Activated CD4-positive, alpha-beta memory T cell treated with anti-CD3 and anti-CD28 coated beads, Interleukin-2, amount 10 ng/mL, durations not matched to agents 7 days and 5 days (primary cell): ENCODE measurements around the gene IFNAR1. TPM values are rescaled to one million over a fixed set of nuclear protein-coding genes. Genes with fewer than 3 reads are reported as not detected.

ENCODE experiments used
- CTCF ChIA-PET: fragments of 350-600 bp; sonication (Branson Sonifier 250); formaldehyde crosslinking; loops from one replicate; lab custom pipeline; 2021; ENCODE audit warnings: antibody characterized with exemption, inconsistent platforms; lab: Charles Lee
- POLR2A ChIA-PET: fragments of 350-600 bp; sonication (Branson Sonifier 250); formaldehyde crosslinking; loops from one replicate; lab custom pipeline; 2021; ENCODE audit warnings: antibody characterized with exemption; lab: Charles Lee
- DNase-seq: peaks from one replicate; pipeline ENCODE4 v3.0.0-alpha.2; 2020
- H3K27ac Mint-ChIP-seq: one replicate; pipeline ENCODE4 v1.8.0; 2021; ENCODE audit warnings: mild to moderate bottlenecking, mixed read lengths
- H3K27me3 Mint-ChIP-seq: one replicate; pipeline ENCODE4 v1.8.0; 2021; ENCODE audit warnings: mixed read lengths
- H3K36me3 Mint-ChIP-seq: one replicate; pipeline ENCODE4 v1.8.0; 2021; ENCODE audit warnings: low read depth, mixed read lengths
- H3K4me1 Mint-ChIP-seq: one replicate; pipeline ENCODE4 v1.8.0; 2021; ENCODE audit warnings: mixed read lengths
- H3K4me3 Mint-ChIP-seq: one replicate; pipeline ENCODE4 v1.8.0; 2021; ENCODE audit warnings: mild to moderate bottlenecking, mixed read lengths
- H3K9me3 Mint-ChIP-seq: one replicate; pipeline ENCODE4 v1.8.0; 2021; ENCODE audit warnings: mixed read lengths
- total RNA-seq, 2 experiments: library from RNA; stranded (reverse); gene quantifications; one replicate each; pipeline ENCODE4 v1.2.3, GENCODE V29; 2021

Gene IFNAR1
- 10 to 100 TPM; 38.6 to 39.3 TPM for total RNA-seq

- Mint-ChIP-seq H3K4me3 (no peak within 1 kb of the TSS), H3K4me1 (peaks cover 21% of the 10 kb centered on the region), H3K9me3 (no peaks in the 10 kb centered on the region), H3K27me3 (no peaks in the 10 kb centered on the region), H3K27ac (no peak within 1 kb of the TSS), H3K36me3 (peaks cover 8% of the 10 kb centered on the region)
- CTCF ChIA-PET, result interaction anchor here (0.8 to 2.1 kb wide), 19 partner anchors 10 to 612 kb away, joined by 3 to 47 read pairs (median 5); no protein-coding TSS in a partner anchor
- POLR2A ChIA-PET, result interaction anchor here (0.8 to 2.2 kb wide), 28 partner anchors 8 to 553 kb away, joined by 3 to 46 read pairs (median 4); partner anchors contain the start of genes DONSON, GART, IFNAR2 and IL10RB
- DNase-seq, result peak; percentile 98
These were observed at the start of gene IFNAR1 for GRCh38 chr21:33324291-33325221. TSS of gene IFNAR1 (plus strand) at chr21:33324970. CDS start at chr21:33325056, 86 bp downstream.

GRCh38 chr21:33278721-33279120 is 46.0 kb upstream of the IFNAR1 start:
- POLR2A ChIA-PET, result no interaction called here
- Mint-ChIP-seq H3K4me1 (peaks cover 1% of the 10 kb centered on the region), H3K27ac (no peak overlapping the region), H3K4me3 (no peak overlapping the region), H3K9me3 (peaks cover 6% of the 10 kb centered on the region), H3K36me3 (peaks cover 62% of the 10 kb centered on the region), H3K27me3 (no peaks in the 10 kb centered on the region)
- CTCF ChIA-PET, result interaction anchor here (0.7 kb wide), 1 partner anchor 15 kb away, joined by 5 read pairs; no protein-coding TSS in a partner anchor
- DNase-seq, result no peak

GRCh38 chr21:33279330-33279820 is 45.4 kb upstream of the IFNAR1 start:
- no peaks in the 10 kb centered on the region for H3K27me3 Mint-ChIP-seq
- peaks cover 64% of the 10 kb centered on the region for H3K36me3 Mint-ChIP-seq
- ChIA-PET POLR2A (interaction anchor here (1.4 kb wide), 1 partner anchor 9 kb away, joined by 5 read pairs; no protein-coding TSS in a partner anchor), CTCF (interaction anchor here (0.7 kb wide), 1 partner anchor 16 kb away, joined by 5 read pairs; no protein-coding TSS in a partner anchor)
- H3K9me3 Mint-ChIP-seq, result peaks cover 6% of the 10 kb centered on the region
- H3K4me1 Mint-ChIP-seq, result peaks cover 1% of the 10 kb centered on the region
- no peak overlapping the region for H3K27ac Mint-ChIP-seq
- no peak for DNase-seq
- H3K4me3 Mint-ChIP-seq, result no peak overlapping the region

- Mint-ChIP-seq H3K4me1 (peaks cover 1% of the 10 kb centered on the region), H3K4me3 (no peak overlapping the region), H3K27ac (no peak overlapping the region), H3K36me3 (peaks cover 74% of the 10 kb centered on the region), H3K9me3 (peaks cover 6% of the 10 kb centered on the region), H3K27me3 (no peaks in the 10 kb centered on the region)
- ChIA-PET CTCF (no interaction called here), POLR2A (interaction anchor here (1.2 to 1.3 kb wide), 2 partner anchors 18 to 52 kb away, joined by 3 read pairs; partner anchors contain the start of gene IFNAR2)
- no peak for DNase-seq
These were observed 43.6 kb upstream of the IFNAR1 start for GRCh38 chr21:33281096-33281652.

DNA sequence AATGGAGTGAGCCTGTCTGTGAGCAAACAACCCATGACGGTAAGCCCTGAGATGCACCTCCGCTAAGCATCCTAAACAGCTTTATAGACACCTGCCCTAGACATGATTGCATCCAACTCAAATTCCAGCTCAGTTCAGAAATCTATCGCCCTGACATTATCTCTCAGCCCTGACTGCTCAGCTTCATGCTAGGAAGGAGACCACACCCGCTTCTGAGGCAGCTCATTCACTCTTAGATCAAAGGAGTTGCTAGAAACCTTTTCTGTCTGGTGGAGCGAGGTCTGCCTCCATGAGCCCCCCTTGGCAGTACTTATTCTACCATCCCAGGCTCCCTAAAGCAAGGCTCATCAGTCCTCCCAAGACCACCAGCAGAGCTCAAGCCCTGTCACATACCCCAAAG is 41.6 kb upstream of the IFNAR1 start:
- Mint-ChIP-seq H3K36me3 (peaks cover 71% of the 10 kb centered on the region), H3K27me3 (no peaks in the 10 kb centered on the region), H3K9me3 (peaks cover 6% of the 10 kb centered on the region), H3K27ac (no peak overlapping the region), H3K4me1 (peaks cover 1% of the 10 kb centered on the region), H3K4me3 (no peak overlapping the region)
- ChIA-PET POLR2A (no interaction called here), CTCF (no interaction called here)
- DNase-seq, result no peak

DNA sequence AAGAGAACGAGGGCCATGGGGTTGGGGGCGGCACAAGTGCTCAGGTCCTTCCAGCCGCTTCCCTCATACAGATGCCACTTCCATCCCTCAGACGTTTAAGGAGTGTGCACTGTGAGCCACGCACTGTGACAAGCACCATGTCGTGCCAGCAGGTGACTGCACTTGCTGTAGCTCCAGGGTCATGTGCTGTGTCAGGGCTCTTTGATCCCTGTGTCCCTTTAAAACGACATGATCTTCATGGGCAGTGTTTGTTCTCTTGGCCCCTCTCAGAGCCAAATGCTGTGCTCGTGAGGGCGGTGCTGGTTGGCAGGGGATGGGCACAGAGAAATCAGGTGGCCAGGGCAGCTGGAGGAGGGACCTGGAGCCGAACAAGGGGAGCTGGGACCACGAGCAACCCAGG is 38.7 kb upstream of the IFNAR1 start:
- H3K36me3 Mint-ChIP-seq, result peaks cover 57% of the 10 kb centered on the region
- H3K4me1 Mint-ChIP-seq, result peaks cover 1% of the 10 kb centered on the region
- CTCF ChIA-PET, result no interaction called here
- no peak for DNase-seq
- no peaks in the 10 kb centered on the region for H3K9me3 Mint-ChIP-seq
- H3K4me3 Mint-ChIP-seq, result no peak overlapping the region
- H3K27ac Mint-ChIP-seq, result no peak overlapping the region
- POLR2A ChIA-PET, result interaction anchor here (0.8 to 2.1 kb wide), 2 partner anchors 11 to 16 kb away, joined by 4 to 6 read pairs; no protein-coding TSS in a partner anchor
- no peaks in the 10 kb centered on the region for H3K27me3 Mint-ChIP-seq

DNA sequence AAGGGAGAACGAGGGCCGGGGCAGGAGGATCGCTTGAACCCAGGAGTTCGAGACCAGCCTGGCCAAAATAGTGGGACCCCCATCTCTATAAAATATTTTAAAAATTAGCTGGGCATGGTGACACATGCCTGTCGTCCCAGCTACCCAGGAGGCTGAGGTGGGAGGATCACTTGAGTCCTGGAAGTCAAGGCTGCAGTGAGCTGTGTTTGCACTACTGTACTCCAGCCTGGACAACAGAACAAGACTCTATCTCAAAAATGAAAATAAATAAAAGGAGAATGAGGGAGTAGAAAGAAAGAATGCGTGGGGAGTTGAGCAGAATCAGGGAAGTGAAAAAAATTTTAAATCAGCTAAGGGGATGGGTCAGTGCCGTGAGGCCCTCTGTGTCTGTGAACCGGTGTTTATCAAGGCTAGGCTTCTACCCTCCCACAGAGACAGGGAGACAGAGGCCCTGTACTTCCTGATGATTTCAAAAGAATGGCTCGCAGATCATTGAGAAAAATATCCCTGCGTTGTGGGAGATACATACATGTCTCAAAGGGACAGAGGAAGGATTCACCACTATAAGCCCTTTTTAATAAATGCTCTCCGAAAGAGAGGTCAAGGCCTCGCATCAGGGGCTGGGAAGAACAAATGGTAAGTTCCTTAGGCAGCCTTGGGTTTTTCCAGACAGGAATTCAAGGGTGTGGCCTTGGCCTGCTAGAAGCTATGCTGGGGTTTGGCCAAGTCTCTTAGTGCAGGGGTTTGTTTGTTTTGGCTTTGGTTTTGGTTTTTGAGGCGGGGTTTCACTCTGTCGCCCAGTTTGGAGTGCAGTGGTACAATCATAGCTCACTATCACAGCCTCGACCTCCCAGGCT is 37.9 kb upstream of the IFNAR1 start:
- POLR2A ChIA-PET, result interaction anchor here (2.1 kb wide), 1 partner anchor 12 kb away, joined by 6 read pairs; no protein-coding TSS in a partner anchor
- no peaks in the 10 kb centered on the region for H3K9me3 Mint-ChIP-seq
- no peak overlapping the region for H3K27ac Mint-ChIP-seq
- no peak for DNase-seq
- no peak overlapping the region for H3K4me3 Mint-ChIP-seq
- CTCF ChIA-PET, result interaction anchor here (1.0 kb wide), 1 partner anchor 90 kb away, joined by 3 read pairs; no protein-coding TSS in a partner anchor
- H3K27me3 Mint-ChIP-seq, result no peaks in the 10 kb centered on the region
- peaks cover 61% of the 10 kb centered on the region for H3K36me3 Mint-ChIP-seq
- H3K4me1 Mint-ChIP-seq, result peaks cover 1% of the 10 kb centered on the region

GRCh38 chr21:33289199-33289819 is 35.5 kb upstream of the IFNAR1 start:
- ChIA-PET CTCF (interaction anchor here (0.6 kb wide), 1 partner anchor 11 kb away, joined by 3 read pairs; no protein-coding TSS in a partner anchor), POLR2A (interaction anchor here (1.6 to 2.1 kb wide), 2 partner anchors 10 to 23 kb away, joined by 4 to 5 read pairs; partner anchors contain the start of gene IL10RB)
- DNase-seq, result no peak
- no peak overlapping the region for H3K27ac Mint-ChIP-seq
- H3K36me3 Mint-ChIP-seq, result peaks cover 64% of the 10 kb centered on the region
- H3K27me3 Mint-ChIP-seq, result no peaks in the 10 kb centered on the region
- H3K4me3 Mint-ChIP-seq, result no peak overlapping the region
- peaks cover 3% of the 10 kb centered on the region for H3K4me1 Mint-ChIP-seq
- no peaks in the 10 kb centered on the region for H3K9me3 Mint-ChIP-seq

DNA sequence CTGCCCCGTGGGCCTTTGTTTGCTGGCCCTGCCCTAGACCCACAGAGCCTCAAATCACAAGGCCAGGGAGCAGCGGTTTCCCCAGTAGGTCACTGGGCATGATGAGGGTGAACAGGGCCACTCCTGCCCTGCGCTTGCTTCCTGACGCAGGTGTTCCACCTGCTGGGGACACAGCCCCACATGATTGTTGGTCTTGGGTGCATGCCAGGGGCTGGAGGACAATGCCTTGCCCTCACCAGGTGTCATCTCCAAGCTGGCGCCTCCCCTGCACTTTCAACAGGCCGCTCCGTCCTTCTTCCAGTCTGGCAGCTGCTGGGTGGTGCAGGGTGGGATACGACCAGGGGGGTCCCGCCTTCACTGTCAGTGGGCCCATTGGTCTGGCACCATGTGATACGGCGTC is 34.3 kb upstream of the IFNAR1 start:
- H3K9me3 Mint-ChIP-seq, result no peaks in the 10 kb centered on the region
- peaks cover 60% of the 10 kb centered on the region for H3K36me3 Mint-ChIP-seq
- no peak for DNase-seq
- no peak overlapping the region for H3K27ac Mint-ChIP-seq
- peaks cover 3% of the 10 kb centered on the region for H3K4me1 Mint-ChIP-seq
- ChIA-PET POLR2A (no interaction called here), CTCF (interaction anchor here (0.5 kb wide), 1 partner anchor 586 kb away, joined by 3 read pairs; no protein-coding TSS in a partner anchor)
- no peak overlapping the region for H3K4me3 Mint-ChIP-seq
- no peaks in the 10 kb centered on the region for H3K27me3 Mint-ChIP-seq

GRCh38 chr21:33291686-33292085 is 33.1 kb upstream of the IFNAR1 start:
- H3K4me1 Mint-ChIP-seq, result peaks cover 3% of the 10 kb centered on the region
- CTCF ChIA-PET, result no interaction called here
- no peaks in the 10 kb centered on the region for H3K9me3 Mint-ChIP-seq
- H3K4me3 Mint-ChIP-seq, result no peak overlapping the region
- POLR2A ChIA-PET, result no interaction called here
- H3K27me3 Mint-ChIP-seq, result no peaks in the 10 kb centered on the region
- H3K27ac Mint-ChIP-seq, result no peak overlapping the region
- no peak for DNase-seq
- H3K36me3 Mint-ChIP-seq, result peaks cover 58% of the 10 kb centered on the region

DNA sequence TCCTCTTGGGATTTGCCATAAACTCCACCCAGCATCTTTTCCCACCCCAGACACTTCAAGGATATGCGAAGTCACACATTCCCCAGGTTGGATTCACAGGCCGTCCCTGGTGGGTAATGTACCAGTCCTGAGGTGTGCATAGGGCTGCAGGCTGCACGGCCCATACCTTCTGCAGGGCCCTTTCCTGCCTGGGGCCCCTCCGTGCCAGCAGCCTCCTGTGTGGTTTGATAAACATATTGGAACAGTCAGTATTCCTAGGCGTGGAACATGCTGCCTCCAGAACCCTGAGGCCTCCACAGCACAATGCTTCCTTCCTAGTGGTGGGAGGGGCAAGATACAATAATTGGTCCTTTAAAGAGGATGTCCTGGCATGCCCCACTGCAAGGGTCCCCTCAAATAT is 32.0 kb upstream of the IFNAR1 start:
- no peaks in the 10 kb centered on the region for H3K27me3 Mint-ChIP-seq
- ChIA-PET CTCF (no interaction called here), POLR2A (no interaction called here)
- no peak overlapping the region for H3K4me3 Mint-ChIP-seq
- DNase-seq, result no peak
- H3K4me1 Mint-ChIP-seq, result peaks cover 3% of the 10 kb centered on the region
- H3K36me3 Mint-ChIP-seq, result peaks cover 63% of the 10 kb centered on the region
- no peak overlapping the region for H3K27ac Mint-ChIP-seq
- no peaks in the 10 kb centered on the region for H3K9me3 Mint-ChIP-seq

GRCh38 chr21:33293136-33293535 is 31.6 kb upstream of the IFNAR1 start:
- Mint-ChIP-seq H3K27me3 (no peaks in the 10 kb centered on the region), H3K4me1 (peaks cover 5% of the 10 kb centered on the region), H3K9me3 (no peaks in the 10 kb centered on the region), H3K4me3 (no peak overlapping the region), H3K27ac (no peak overlapping the region), H3K36me3 (peaks cover 63% of the 10 kb centered on the region)
- ChIA-PET CTCF (no interaction called here), POLR2A (no interaction called here)
- no peak for DNase-seq
